C4-2B (cell line): ENCODE measurements around the gene ZNF423.

Source experiments
- H3K27ac ChIP-seq: fragments of 450-650 bp; 2 replicates; pipeline ENCODE4 v1.5.1; 2017
- ZFX ChIP-seq: fragments of 450-650 bp; IDR thresholded peaks from 2 replicates; pipeline ENCODE4 v1.6.1; 2017
- TF ChIP-seq, protein P1 (sequence below): fragments of 450-650 bp; conservative IDR thresholded peaks from 2 replicates; pipeline ENCODE4 v1.5.1; 2017; ENCODE audit warnings: mild to moderate bottlenecking

The ZNF423 gene

DNA sequence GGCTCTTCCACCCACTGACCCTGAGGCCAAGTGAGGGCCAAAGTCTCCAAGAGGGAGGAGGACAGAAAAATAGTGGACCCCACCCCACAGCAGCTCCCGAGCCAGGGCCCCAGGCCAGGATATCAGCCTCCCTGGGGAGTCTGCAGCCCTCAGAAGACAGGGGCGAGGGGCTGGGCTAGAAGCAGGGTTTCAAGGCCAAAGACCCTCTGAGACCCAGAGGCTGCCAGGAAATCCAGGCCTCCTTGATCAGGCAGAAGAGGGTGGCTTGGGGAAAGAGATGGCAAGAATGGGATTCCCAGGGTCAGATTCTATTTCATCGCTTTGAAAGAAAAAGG lies 156.1 kb downstream of the ZNF423 start:
- TF ChIP-seq, protein P1, sequence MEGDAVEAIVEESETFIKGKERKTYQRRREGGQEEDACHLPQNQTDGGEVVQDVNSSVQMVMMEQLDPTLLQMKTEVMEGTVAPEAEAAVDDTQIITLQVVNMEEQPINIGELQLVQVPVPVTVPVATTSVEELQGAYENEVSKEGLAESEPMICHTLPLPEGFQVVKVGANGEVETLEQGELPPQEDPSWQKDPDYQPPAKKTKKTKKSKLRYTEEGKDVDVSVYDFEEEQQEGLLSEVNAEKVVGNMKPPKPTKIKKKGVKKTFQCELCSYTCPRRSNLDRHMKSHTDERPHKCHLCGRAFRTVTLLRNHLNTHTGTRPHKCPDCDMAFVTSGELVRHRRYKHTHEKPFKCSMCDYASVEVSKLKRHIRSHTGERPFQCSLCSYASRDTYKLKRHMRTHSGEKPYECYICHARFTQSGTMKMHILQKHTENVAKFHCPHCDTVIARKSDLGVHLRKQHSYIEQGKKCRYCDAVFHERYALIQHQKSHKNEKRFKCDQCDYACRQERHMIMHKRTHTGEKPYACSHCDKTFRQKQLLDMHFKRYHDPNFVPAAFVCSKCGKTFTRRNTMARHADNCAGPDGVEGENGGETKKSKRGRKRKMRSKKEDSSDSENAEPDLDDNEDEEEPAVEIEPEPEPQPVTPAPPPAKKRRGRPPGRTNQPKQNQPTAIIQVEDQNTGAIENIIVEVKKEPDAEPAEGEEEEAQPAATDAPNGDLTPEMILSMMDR, result no peak
- TF ChIP-seq ZFX, result no peak
- no peak overlapping the region for H3K27ac ChIP-seq

DNA sequence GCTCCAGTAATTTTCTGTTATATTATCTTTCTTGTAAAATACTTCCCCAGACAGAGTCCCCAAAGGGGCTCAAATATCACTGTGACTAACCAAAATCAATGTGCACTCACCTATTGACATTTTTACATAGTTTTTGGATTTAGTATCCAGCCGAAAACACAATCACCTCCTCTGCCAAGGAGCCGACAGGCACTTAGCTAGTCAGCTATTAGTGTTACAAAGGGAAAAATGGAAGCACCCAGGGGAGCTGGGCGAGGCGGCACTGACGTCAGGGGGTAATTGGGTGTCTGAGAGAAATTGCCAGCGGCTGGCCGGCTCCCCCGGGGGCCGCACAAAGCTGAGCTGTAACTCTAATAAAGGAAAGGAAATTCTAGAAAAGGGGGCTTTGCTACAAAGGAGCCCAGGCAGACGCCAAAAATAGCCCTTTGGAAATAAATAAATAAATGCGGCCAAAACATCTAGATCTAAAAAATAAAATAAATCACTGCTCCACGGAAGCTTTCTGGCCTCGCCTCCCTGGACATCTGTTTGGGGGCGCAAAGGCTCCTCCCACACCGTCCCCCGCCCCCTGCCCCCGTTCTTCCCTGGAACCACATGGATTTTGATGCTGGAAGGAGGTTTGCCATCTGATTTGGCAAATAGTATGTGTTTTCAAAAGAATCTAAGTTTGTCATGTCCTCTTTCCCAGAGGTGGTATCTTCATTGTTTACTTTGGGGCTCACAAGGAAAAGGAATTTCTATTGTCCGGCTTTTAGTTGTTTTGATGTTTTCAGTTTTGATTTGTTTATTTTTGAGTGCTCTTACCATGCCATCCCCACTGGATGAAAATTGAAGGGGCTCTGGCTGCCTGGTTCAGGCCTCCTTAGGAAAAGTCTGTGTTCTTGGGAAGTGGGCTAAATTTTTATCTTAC lies 156.7 kb downstream of the ZNF423 start:
- no peak for TF ChIP-seq ZFX
- TF ChIP-seq, protein P1, result no peak
- no peak overlapping the region for H3K27ac ChIP-seq

DNA sequence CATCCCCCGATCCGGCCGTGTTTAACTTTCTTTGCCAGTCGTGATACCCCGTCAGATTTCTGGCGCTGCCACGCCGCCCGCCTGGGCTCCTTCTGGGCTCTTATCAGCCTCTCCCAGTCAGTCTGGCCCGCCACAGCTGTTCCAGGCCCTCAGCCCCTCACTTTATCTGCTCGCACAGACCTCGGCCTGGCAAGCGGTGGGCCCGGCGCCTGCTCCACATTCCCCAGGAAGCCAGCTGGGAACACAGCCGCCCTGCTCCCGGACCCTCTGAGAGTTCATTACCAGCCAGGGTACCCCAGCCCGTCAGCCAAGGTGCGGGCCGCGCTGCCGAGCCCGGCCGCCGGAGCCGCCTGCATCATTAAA lies 157.5 kb downstream of the ZNF423 start:
- no peak overlapping the region for H3K27ac ChIP-seq
- TF ChIP-seq ZFX, result no peak
- TF ChIP-seq, protein P1, result no peak

DNA sequence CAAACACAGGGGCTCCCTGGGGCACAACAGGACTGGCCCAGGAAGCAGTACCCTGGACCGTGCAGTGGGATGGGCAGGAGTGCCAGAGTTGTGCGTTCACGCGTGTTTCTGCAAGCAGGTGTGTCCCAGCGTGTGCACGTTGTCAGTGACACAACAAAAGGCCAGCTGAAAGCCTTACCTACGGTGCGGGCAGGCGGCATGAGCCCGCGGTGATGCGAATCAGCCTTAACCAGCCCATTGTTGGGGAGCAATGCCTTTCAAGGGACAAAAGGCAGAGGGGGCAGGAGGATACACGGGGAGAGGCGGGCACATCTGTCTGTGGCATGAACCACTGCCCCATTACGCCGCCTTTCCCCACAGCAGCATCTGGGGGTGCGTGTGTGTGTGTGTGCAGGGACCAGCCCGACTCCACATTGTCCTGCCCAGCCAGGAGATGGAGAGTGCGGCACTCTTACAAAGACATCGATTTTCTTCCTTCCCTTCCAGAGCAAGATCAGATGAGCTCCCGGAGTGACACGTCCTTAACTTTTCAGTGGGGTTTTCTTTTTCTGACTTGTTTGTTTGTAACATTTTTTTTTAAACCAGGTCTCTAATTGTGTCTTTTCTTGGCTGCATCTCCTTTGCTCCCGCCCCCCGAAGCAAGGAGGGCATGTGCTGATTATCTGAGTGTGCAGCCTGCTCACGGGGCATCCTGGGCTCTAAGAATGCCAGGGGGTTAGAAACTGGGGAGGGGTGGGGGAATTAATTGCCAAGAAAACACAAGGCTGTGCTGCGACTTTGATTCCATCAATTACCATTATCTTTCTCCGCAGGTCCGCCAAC lies 158.1 kb downstream of the ZNF423 start:
- no peak overlapping the region for H3K27ac ChIP-seq
- TF ChIP-seq ZFX, result no peak
- TF ChIP-seq, protein P1, result no peak

DNA sequence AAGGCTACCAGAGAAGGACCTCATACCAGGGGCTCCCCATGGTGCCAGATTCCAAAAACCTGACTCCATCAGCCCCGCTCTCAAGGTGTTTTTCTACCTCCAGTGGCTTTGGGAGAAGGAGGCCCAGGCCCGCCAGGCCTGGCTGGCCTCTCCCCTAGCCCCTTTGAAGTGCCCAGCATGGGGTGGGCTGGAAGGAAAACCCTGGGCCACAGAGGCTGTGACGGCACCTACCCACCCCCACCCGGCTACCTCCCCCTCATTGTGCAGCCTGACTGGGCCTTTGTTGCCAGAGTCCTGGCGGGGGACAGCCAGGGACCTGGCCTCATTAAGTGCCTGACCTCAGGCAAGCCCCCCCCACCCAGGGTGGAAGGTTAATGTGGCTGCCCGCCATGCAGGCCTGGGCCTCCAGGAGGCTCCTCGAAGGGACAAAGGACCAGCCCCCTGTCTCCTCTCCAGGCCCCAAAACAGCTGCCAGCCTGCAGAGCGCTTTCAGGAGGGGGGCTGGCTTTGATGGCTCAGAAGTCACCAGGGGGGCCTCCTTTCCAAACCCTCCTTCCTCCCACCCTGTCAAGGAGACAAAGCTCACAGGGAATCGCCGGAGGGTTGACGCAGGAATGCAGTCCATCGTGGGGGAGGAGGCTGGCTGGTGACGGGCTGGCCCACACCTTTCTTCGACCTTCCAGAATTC lies 159.4 kb downstream of the ZNF423 start:
- no peak for TF ChIP-seq ZFX
- TF ChIP-seq, protein P1, result no peak
- H3K27ac ChIP-seq, result no peak overlapping the region

DNA sequence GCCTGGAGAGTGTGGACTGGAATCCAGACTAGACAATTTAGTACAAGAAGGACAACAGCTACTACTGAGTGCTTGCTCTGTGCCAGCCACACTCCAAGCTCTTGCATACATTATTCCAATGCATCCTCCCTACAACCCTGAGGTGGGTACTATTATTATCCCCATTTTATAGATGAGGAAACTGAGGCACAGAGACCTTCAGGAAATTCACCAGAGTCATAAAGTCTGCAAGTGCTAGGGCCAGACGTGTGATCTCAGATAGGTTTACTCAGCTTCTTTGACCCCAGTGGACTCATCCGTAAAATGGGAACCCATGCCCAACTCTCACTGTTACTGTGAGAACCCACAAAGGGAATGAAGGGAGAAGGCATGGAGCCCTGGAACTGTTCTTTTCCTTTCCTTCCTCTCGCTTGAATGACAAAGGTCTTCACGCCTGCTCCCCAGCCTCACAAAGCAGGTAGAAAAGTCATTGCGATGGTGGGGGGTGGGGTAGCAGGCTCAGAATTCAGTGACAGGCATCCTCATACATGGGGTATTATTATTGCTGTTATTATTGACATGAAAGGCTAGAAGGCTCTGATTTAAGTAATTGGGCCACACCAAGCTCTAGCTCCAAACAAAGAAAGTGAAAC lies 160.0 kb downstream of the ZNF423 start:
- no peak overlapping the region for H3K27ac ChIP-seq
- TF ChIP-seq ZFX, result no peak
- TF ChIP-seq, protein P1, result no peak
